Esophagus squamous epithelium (tissue), 5 donors: Measurements from ENCODE around the gene LAMTOR4. TPM values are rescaled to one million over a fixed set of nuclear protein-coding genes. Genes with fewer than 3 reads are reported as not detected.

ENCODE experiments used
- DNase-seq: peaks from one replicate; lab custom pipeline; 2025; lab: John Stamatoyannopoulos, UW
- H3K27ac ChIP-seq, 4 donors: fragments of 200-600 bp; sonication (generic); one replicate each; pipeline ENCODE4 v1.5.1; 2016 to 2019; ENCODE audit warnings: mild to moderate bottlenecking in 1 of 4
- H3K27me3 ChIP-seq, 4 donors: fragments of 200-600 bp; sonication (generic); 1 replicate in 3 of 4; 2 replicates in 1 of 4; pipeline versions ENCODE4 v1.5.1 to v1.6.0; 2017 to 2021; ENCODE audit warnings: antibody characterized with exemption in 1 of 4
- H3K36me3 ChIP-seq, 3 donors: fragments of 200-600 bp; sonication (generic); one replicate each; pipeline ENCODE4 v1.5.1; 2016 to 2019
- H3K4me1 ChIP-seq, 3 donors: fragments of 200-600 bp; sonication (generic); one replicate each; pipeline ENCODE4 v1.5.1; 2017 to 2019
- H3K4me3 ChIP-seq, 4 donors: fragments of 200-600 bp; sonication (generic); 1 replicate in 3 of 4; 2 replicates in 1 of 4; pipeline ENCODE4 v1.5.1; 2016 to 2019; ENCODE audit warnings: mild to moderate bottlenecking in 2 of 4, moderate library complexity in 1 of 4
- H3K9me3 ChIP-seq, 3 donors: fragments of 200-600 bp; sonication (generic); one replicate each; pipeline ENCODE4 v1.5.1; 2016 to 2019
- CTCF ChIP-seq, 6 experiments: fragments of 450-650 bp in 4 of 6; fragments of 200-600 bp in 2 of 6; sonication (generic) in 2 of 6; IDR thresholded peaks; one replicate each; pipeline ENCODE4 v1.5.1; 2016 to 2019; ENCODE audit warnings: antibody characterized with exemption in 6 of 6, mild to moderate bottlenecking in 4 of 6, moderate library complexity in 4 of 6
- POLR2A ChIP-seq, 4 donors: fragments of 450-650 bp; IDR thresholded peaks; one replicate each; pipeline ENCODE4 v1.6.1; 2017; ENCODE audit warnings: antibody characterized with exemption in 4 of 4, mild to moderate bottlenecking in 4 of 4, moderate library complexity in 3 of 4
- WGBS, 2 donors: methylation state at CpG; one replicate each; pipeline ENCODE4 v1.1.5; 2018; 5-methylcytosine and 5-hydroxymethylcytosine counted together
- intact Hi-C: fragments of 100-400 bp; cut with DNase I; formaldehyde crosslinking; loops from one replicate; pipeline ENCODE4 v1.15.0; 2022
- total RNA-seq, 4 donors: library from RNA; depleted of rRNA; stranded (reverse); fragments of >200 nt; gene quantifications; one replicate each; pipeline ENCODE4 v1.1.0, GENCODE V29; 2016
- donor health status: DM: yes; HTN: yes; CAD: no.

Gene LAMTOR4
- total RNA-seq, 4 donors from 2014 or later, result 71.8 to 138 (median 86.7) TPM

- H3K27ac ChIP-seq, result peak within 1 kb of the TSS; percentile 81 to 95 (median 88)
- peaks cover 0 to 16% (median 0%) of the 10 kb centered on the region in 3 donors for H3K36me3 ChIP-seq
- 0% methylated on average over 21 to 27 of the region's 49 CpGs for WGBS, 2 donors
- peak in 3 of 6 experiments; percentile 19 to 40 (median 22) for TF ChIP-seq CTCF (IDR thresholded peaks at IDR 0.05)
- TF ChIP-seq POLR2A (IDR thresholded peaks at IDR 0.05), result peak in 3 of 4 donors; percentile 19 to 57 (median 37)
- peaks cover 11 to 51% (median 18%) of the 10 kb centered on the region in 3 donors for H3K4me1 ChIP-seq
- H3K4me3 ChIP-seq, result peak within 1 kb of the TSS; percentile 56 to 90 (median 80)
- H3K27me3 ChIP-seq, result no peaks in the 10 kb centered on the region
- intact Hi-C loops, result no loop called here
- DNase-seq, result peak; percentile 58
- H3K9me3 ChIP-seq, result no peaks in the 10 kb centered on the region
These were observed 29.4 kb upstream of the LAMTOR4 start, which contains the start of the genes CNPY4 and TAF6 for GRCh38 chr7:100119072-100119969. Gene CNPY4 (plus strand): TSS chr7:100119634. CDS start chr7:100119745, 111 bp downstream. Gene TAF6 (minus strand): TSS chr7:100119358. CDS start chr7:100114209, 5,149 bp downstream.

GRCh38 chr7:100119970-100120732 lies 28.6 kb upstream of the LAMTOR4 start:
- no peak for DNase-seq
- H3K27ac ChIP-seq, result peak overlapping the region; percentile 81 to 95 (median 88)
- TF ChIP-seq CTCF (IDR thresholded peaks at IDR 0.05) (no peak), POLR2A (IDR thresholded peaks at IDR 0.05) (no peak)
- 25 to 44% methylated on average over 10 to 16 of the region's 19 CpGs for WGBS, 2 donors
- H3K36me3 ChIP-seq, result peaks cover 0 to 16% (median 0%) of the 10 kb centered on the region in 3 donors
- intact Hi-C loops, result no loop called here
- peaks cover 18 to 60% (median 19%) of the 10 kb centered on the region in 3 donors for H3K4me1 ChIP-seq
- H3K9me3 ChIP-seq, result no peaks in the 10 kb centered on the region
- H3K27me3 ChIP-seq, result no peaks in the 10 kb centered on the region
- peak overlapping the region; percentile 56 to 90 (median 80) for H3K4me3 ChIP-seq

- peaks cover 22 to 65% (median 24%) of the 10 kb centered on the region in 3 donors for H3K4me1 ChIP-seq
- no peaks in the 10 kb centered on the region for H3K9me3 ChIP-seq
- H3K27me3 ChIP-seq, result no peaks in the 10 kb centered on the region
- H3K4me3 ChIP-seq, result peak overlapping the region in 2 of 4 donors; percentile 72 to 89
- WGBS, 2 donors, result 18 to 40% methylated on average over 1 of the region's 1 CpG
- TF ChIP-seq CTCF (IDR thresholded peaks at IDR 0.05) (no peak), POLR2A (IDR thresholded peaks at IDR 0.05) (no peak)
- intact Hi-C loops, result no loop called here
- H3K36me3 ChIP-seq, result peaks cover 0 to 16% (median 0%) of the 10 kb centered on the region in 3 donors
- no peak for DNase-seq
- H3K27ac ChIP-seq, result peak overlapping the region in 3 of 4 donors; percentile 82 to 95 (median 94)
These were observed 28.0 kb upstream of the LAMTOR4 start for GRCh38 chr7:100120733-100121036.

GRCh38 chr7:100122067-100122466 lies 26.7 kb upstream of the LAMTOR4 start:
- H3K4me1 ChIP-seq, result peaks cover 28 to 73% (median 30%) of the 10 kb centered on the region in 3 donors
- 25 to 84% methylated on average over 6 to 13 of the region's 13 CpGs for WGBS, 2 donors
- no peak for DNase-seq
- H3K4me3 ChIP-seq, result no peak overlapping the region
- H3K27ac ChIP-seq, result peak overlapping the region in 2 of 4 donors; percentile 13 to 21
- no peaks in the 10 kb centered on the region for H3K27me3 ChIP-seq
- TF ChIP-seq POLR2A (IDR thresholded peaks at IDR 0.05), result no peak
- no peak for TF ChIP-seq CTCF (IDR thresholded peaks at IDR 0.05)
- H3K36me3 ChIP-seq, result peaks cover 0 to 16% (median 0%) of the 10 kb centered on the region in 3 donors
- intact Hi-C loops, result no loop called here
- no peaks in the 10 kb centered on the region for H3K9me3 ChIP-seq
